ENCODE data around the gene ELAC2.

GRCh38 chr17:13030056-13030455 lies 12.2 kb upstream of the ELAC2 start:
- TF ChIP-seq CTCF (IDR thresholded peaks at IDR 0.05) (no peak), POLR2AphosphoS5 (IDR thresholded peaks at IDR 0.05) (no peak), POLR2A (IDR thresholded peaks at IDR 0.05) (no peak)
